HT1080 (cell line): ENCODE data around the gene CAMTA1. TPM values are rescaled to one million over a fixed set of nuclear protein-coding genes. Genes with fewer than 3 reads are reported as not detected.
"Not testable (repeated sequence)": the region's sequence is repeated elsewhere in the genome, so short reads cannot be mapped to it uniquely, and the experiment has no call there.

ENCODE experiments used
- DNase-seq: peaks from one replicate; pipeline ENCODE4 v3.0.0-alpha.2; 2015; ENCODE audit warnings: low read depth
- total RNA-seq: library from RNA; depleted of rRNA; stranded (reverse); fragments of >200 nt; shearing (Covaris generic); gene quantifications from 2 replicates; pipeline ENCODE4 v1.2.3, GENCODE V29; 2014

CAMTA1 gene
- total RNA-seq, 1 experiment from 2014 or later = 59.2 TPM

GRCh38 chr1:6810146-6810734 lies 25.0 kb downstream of the CAMTA1 start:
- DNase-seq = not testable (repeated sequence)

GRCh38 chr1:6811583-6811982 lies 26.3 kb downstream of the CAMTA1 start:
- DNase-seq = no peak

GRCh38 chr1:6813165-6813564 lies 27.9 kb downstream of the CAMTA1 start:
- no peak for DNase-seq

GRCh38 chr1:6815726-6816125 lies 30.5 kb downstream of the CAMTA1 start:
- no peak for DNase-seq

- no peak for DNase-seq
Observed at GRCh38 chr1:6819246-6820040, 34.2 kb downstream of the CAMTA1 start.

GRCh38 chr1:6820899-6821298 lies 35.6 kb downstream of the CAMTA1 start:
- DNase-seq = no peak

- DNase-seq = no peak
Observed at GRCh38 chr1:6822530-6823359, 37.5 kb downstream of the CAMTA1 start.

GRCh38 chr1:6823793-6824192 lies 38.5 kb downstream of the CAMTA1 start:
- DNase-seq = no peak

GRCh38 chr1:6824665-6825368 lies 39.6 kb downstream of the CAMTA1 start:
- no peak for DNase-seq

- DNase-seq = no peak
Observed at GRCh38 chr1:6825828-6826227, 40.6 kb downstream of the CAMTA1 start.

- no peak for DNase-seq
Observed at GRCh38 chr1:6827079-6827478, 41.8 kb downstream of the CAMTA1 start.

GRCh38 chr1:6827630-6828165 lies 42.4 kb downstream of the CAMTA1 start:
- DNase-seq = no peak

- no peak for DNase-seq
Observed at GRCh38 chr1:6831366-6831765, 46.1 kb downstream of the CAMTA1 start.

GRCh38 chr1:6832006-6832405 lies 46.8 kb downstream of the CAMTA1 start:
- DNase-seq = not testable (repeated sequence)

GRCh38 chr1:6832531-6833188 lies 47.4 kb downstream of the CAMTA1 start:
- no peak for DNase-seq

GRCh38 chr1:6833804-6834203 lies 48.5 kb downstream of the CAMTA1 start:
- DNase-seq = no peak

GRCh38 chr1:6834366-6834765 lies 49.1 kb downstream of the CAMTA1 start:
- no peak for DNase-seq

GRCh38 chr1:6835139-6835538 lies 49.9 kb downstream of the CAMTA1 start:
- DNase-seq = no peak

- DNase-seq = no peak
Observed at GRCh38 chr1:6842301-6842700, 57.0 kb downstream of the CAMTA1 start.

GRCh38 chr1:6845786-6846185 lies 60.5 kb downstream of the CAMTA1 start:
- DNase-seq = not testable (repeated sequence)

- DNase-seq = no peak
Observed at GRCh38 chr1:6848816-6849215, 63.6 kb downstream of the CAMTA1 start.
